Left kidney (tissue), 2 donors: ENCODE data around the gene TLR2. TPM values are rescaled to one million over a fixed set of nuclear protein-coding genes. Genes with fewer than 3 reads are reported as not detected.
"Not testable (repeated sequence)": the region's sequence is repeated elsewhere in the genome, so short reads cannot be mapped to it uniquely, and the experiment has no call there.

Experiments used
- DNase-seq: peaks from one replicate; pipeline ENCODE4 v3.0.0-alpha.2; 2013
- polyA plus RNA-seq: library from polyadenylated mRNA; unstranded; fragments of 120-200 nt; gene quantifications from one replicate; pipeline ENCODE4 v1.2.1, GENCODE V29; 2013; ENCODE audit not compliant: insufficient read length

TLR2 gene
- polyA plus RNA-seq, 1 donor: 9.8 TPM

DNA sequence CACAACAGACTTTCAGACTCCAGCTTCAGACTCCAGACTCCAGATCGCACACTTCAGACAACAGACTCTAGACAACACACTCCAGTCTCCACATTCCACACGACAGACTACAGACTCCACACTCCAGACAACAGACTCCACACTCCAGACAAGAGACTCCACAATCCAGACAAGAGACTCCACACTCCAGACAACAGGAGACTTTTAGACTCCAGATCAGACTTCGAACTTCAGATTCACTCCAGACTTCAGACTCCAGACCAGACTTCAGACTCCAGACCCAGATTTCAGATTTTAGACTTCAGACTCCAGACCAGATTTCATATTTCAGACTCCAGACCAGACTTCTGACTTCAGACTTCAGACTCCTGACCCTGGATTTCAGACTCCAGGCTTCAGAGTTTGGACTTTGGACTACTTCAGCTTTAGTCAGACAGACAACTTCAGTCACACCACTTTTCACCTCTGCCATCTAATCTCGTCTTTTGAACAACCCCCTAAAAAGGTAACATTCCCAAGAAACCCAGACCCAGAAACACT lies 29.0 kb upstream of the TLR2 start:
- no peak for DNase-seq

DNA sequence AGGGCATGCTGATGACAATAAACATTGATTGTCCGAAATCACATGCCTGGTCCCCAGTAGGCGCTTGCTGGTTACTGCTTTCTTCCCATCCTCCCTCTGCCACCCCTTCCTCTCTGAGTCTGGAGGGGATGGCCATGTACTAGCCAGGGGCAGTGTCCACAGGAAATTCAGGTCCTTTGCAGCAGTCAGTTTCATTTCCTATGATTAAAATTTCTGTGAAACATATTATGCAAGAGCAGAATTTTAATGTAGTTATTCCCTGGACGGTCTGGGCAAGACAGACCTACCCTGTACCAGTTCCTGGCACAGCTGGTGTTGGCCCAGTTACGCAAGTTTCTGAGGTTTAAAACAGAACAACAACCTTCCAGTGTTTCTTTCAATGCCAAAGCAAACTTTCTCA lies 28.2 kb upstream of the TLR2 start:
- DNase-seq: no peak

DNA sequence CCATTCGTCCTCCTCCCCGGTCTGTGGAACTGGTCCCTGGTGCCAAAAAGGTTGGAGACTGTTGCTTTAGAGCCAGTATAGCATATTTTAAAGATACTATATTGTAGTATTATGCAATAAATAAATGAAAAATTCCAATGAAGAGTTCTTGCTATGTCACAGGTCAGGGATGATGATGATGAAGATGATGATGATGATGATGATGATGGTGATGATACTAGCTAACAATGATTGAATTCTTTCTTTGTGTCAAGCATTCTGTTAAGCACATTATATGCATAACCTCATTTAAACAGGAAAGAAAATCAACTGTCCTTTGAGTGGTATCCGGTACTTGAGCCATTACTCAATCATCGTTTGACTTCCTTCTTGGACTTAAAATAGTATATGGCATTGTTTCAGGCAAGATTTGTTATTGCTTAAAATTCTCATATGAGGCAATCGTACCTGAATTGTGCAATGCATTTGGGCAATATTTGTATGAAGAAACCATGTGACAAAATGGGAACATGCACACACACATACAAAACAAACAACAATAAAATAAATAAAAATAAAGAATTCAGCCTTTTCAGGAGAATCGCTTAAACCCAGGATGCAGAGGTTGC lies 22.8 kb upstream of the TLR2 start:
- no peak for DNase-seq

DNA sequence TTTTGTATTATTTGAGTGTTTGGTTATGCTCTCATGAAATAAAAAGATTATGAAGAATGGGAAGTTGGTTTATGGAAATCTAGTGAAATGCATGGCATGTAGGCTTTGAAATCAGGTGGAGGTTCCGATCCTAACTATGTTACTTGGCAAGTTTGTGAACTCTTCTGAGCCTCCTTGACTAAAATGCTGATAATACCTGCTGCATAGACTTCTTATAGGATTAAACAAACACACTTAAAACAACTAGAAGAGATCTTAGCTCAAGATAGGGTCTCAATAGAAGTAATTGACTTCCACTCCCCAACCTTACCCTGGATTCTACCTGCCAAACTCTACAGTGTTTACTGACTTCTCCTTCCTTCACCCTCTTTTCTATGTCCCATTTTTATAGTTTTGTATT lies 22.2 kb upstream of the TLR2 start:
- no peak for DNase-seq

DNA sequence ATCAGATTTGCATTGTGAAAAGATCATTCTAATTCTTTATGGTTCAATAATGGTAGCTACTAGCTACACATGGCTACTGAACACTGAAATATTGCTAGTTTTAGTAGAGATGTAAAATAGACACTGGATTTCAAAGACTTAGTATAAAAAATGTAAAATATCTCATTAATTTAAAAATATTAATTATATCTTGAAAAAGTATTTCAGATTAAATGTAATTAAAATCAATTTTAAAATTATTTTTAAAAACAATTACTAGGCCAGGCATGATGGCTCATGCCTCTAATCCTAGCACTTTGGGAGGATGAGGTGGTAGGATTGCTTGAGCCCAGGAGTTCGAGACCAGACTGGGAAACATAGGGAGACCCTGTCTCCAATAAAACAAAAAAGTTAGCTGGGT lies 20.4 kb upstream of the TLR2 start:
- DNase-seq: no peak

DNA sequence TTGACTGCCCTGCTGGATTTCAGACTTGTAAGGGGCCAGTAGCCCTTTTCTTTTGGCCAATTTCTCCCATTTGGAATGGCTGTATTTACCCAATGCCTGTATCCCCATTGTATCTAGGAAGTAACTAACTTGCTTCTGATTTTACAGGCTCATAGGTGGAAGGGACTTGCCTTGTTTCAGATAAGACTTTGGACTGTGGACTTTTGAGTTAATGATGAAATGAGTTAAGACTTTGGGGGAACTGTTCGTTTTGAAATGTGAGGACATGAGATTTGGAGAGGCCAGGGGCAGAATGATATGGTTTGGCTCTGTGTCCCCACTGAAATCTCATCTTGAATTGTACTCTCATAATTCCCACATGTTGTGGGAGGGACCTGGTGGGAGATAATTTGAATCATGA lies 17.6 kb upstream of the TLR2 start:
- DNase-seq: not testable (repeated sequence)

DNA sequence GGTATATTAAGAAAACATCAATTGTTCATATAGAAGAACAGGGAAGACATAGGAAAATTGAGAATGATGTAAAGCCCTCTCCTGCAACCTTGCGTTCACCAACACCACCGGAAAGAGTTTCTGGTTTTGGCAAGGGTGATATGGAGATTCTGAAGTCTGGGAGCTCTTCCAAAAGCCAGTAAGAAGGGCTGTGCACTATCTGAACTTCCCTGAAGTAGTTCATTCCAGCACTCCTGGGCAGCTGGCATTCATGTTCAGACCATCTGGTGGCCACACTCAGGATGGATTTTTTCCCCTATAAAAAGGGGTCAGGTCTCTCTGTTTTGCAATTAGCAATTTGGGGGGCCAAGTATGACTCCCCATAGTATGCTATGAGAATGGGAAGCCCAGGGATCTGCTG lies 15.4 kb upstream of the TLR2 start:
- DNase-seq: no peak

DNA sequence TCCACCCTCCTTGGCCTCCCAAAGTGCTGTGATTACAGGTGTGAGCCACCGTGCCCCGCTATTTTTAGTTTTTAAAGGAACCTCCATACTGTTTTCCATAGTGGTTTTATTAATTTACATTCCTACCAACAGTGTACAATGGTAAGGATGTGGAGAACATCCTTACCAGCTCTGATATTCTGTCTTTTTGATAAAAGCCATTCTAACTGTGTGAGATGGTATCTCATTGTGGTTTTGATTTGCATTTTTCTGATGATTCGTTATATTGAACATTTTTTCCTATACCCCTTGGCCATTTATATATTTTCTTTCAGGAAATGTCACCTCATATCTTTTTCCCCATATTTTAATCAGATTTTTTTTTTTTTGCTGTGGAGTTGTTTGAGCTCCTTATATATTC lies 14.2 kb upstream of the TLR2 start:
- DNase-seq: no peak

DNA sequence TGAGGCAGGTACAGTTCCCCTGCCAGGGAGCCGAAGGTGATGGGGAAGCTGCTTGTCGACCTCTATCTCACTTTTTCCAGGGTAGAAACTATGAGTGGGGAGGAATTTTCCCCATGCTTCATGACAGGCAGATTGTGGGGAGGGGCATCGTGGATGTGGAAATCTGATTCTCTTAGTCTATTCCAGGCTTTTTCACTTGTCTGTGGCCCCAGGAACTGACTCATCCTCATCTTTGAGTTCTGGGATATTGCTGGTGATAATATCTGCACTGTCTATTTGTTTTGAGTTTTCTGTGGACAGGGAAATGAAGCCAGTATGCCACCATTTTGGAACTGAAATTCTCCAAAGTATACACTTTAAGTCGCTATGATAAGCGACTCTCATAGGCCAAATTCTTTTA lies 7.6 kb upstream of the TLR2 start:
- no peak for DNase-seq

DNA sequence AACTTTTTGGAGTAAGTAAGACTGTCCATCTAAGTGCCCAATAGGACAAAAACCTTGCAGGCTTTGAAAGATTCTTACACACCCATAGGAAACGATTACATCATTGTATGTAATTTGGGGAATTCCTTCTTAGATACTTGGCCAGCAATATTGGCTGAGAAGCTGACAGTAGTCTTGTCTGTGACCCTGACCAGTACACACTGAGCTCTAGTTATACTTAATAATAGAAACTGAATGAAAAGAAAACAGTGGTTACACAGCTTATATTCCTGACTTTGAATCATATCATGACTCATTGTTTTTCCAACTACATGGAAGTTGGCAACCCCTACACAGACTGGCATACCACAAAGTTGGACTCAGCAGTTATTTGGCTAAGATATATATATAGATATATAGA lies 7.1 kb upstream of the TLR2 start:
- DNase-seq: no peak

DNA sequence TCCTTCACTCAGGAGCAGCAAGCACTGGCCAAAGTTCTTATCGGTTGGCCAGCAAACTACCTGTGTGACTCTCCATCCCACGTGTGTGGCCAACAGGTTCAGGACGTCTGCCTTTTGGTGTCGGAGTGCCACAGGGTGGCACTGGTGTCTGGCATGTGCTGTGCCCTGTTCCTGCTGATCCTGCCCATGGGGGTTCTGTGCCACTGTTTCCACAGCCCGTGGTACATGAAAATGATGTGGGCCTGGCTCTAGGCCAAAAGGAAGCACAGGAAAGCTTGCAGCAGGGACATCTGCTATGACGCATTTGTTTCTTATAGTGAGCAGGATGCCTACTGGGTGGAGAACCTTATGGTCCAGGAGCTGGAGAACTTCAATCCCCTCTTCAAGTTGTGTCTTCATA lies 4.6 kb upstream of the TLR2 start:
- DNase-seq: no peak

DNA sequence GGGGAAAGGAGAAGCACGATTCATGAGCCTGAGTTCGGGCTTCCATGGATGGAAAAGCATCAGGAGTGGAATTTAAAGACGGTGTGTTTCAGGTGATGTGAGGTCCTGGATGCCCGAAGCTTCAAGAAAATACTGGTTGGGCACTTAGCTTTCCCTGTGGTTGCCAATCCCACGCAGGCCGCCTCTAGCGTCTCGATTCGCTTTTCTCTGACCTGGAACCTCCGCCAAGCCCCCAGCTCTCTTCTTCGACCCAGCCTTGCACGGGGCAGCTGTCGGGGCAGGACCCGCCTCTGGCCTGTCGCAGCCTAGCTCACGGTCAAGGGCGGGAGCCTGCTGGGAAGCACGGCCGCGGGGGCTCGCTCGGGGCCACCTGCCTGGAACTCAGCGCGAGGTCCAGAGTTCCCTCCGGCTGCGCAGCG lies 308 bp upstream of the TLR2 start:
- DNase-seq: no peak

DNA sequence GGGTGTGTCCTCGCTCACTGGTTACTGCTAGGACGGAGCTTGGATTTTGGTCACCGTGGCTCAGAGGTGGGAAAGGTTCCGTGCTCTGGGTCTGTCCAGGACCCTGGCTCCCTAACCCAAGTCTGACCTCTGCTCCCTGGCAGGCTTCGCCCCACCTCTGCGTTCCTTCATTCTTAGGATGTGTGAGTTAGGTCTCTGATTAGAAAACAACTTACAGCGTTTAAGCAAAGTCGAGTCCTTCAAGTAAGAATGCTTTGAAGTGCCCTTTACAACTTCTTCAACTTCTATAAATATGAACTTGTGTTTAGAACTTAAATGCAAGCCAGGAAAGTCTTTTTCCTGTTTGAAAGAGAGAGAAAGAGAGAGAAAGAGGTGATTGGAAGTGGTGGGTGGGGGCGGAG lies 891 bp downstream of the TLR2 start:
- no peak for DNase-seq

DNA sequence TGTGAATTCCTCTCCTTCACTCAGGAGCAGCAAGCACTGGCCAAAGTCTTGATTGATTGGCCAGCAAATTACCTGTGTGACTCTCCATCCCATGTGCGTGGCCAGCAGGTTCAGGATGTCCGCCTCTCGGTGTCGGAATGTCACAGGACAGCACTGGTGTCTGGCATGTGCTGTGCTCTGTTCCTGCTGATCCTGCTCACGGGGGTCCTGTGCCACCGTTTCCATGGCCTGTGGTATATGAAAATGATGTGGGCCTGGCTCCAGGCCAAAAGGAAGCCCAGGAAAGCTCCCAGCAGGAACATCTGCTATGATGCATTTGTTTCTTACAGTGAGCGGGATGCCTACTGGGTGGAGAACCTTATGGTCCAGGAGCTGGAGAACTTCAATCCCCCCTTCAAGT lies 20.4 kb downstream of the TLR2 start:
- DNase-seq: no peak

DNA sequence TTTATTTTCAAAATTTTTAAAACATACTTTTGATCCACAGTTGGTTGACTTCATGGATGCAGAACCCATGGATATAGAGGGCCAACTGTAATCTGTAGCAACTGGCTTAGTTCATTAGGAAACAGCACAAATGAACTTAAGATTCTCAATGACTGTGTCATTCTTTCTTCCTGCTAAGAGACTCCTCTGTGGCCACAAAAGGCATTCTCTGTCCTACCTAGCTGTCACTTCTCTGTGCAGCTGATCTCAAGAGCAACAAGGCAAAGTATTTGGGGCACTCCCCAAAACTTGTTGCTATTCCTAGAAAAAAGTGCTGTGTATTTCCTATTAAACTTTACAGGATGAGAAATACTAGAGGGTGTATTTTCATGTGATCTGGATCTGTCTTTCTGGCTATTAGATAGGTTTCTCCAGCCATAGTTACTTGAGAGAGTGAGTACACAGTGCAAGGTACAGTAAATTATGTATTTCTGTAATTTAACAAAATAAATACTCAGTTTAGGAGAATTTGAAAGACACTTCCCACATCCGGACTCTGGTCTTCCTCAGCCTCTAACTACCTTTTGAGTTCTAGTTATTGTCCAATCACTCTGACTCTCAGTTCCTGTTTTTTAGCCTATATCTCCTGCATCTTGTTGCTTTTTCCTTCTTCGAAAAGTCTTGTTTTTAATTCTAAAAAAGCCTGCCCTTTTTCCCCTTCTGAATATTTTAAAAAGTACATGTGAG lies 21.8 kb downstream of the TLR2 start:
- no peak for DNase-seq

DNA sequence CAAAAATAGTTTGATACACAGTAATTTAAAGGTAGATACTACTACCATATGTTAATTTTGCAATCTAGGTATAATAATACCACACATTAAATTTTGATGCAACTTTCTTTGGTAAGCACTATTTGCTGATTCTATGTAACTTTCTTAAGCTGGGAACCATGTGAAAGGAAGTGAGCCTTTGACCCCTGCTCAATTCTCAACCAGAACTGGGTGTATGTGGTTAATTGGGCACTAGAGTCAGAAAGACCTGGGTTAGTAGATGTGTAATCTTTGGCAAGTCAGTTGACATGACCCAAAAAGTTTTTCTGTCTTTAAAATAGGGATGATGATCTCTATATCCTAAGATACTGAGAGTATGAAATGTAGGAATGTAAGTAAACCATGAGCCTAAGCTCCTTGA lies 22.4 kb downstream of the TLR2 start:
- DNase-seq: no peak

DNA sequence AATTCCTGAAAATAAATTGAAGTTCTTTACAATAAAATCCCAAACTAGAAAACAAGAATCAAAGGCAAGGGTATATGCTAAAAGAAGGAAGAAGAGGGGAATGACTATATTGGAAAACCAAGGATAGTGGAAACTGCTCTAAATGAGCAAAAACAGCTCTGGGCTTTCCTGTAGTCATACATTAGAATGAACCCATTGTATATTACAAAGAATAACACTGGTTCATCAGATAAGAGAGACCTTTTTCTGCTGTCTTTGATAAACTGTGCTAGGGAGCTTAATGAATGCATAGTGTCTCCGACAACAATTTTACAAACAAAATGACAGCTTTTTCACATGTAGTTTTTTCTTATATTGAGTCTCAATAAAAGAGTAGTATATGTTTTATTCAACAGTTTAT lies 26.6 kb downstream of the TLR2 start:
- DNase-seq: no peak

DNA sequence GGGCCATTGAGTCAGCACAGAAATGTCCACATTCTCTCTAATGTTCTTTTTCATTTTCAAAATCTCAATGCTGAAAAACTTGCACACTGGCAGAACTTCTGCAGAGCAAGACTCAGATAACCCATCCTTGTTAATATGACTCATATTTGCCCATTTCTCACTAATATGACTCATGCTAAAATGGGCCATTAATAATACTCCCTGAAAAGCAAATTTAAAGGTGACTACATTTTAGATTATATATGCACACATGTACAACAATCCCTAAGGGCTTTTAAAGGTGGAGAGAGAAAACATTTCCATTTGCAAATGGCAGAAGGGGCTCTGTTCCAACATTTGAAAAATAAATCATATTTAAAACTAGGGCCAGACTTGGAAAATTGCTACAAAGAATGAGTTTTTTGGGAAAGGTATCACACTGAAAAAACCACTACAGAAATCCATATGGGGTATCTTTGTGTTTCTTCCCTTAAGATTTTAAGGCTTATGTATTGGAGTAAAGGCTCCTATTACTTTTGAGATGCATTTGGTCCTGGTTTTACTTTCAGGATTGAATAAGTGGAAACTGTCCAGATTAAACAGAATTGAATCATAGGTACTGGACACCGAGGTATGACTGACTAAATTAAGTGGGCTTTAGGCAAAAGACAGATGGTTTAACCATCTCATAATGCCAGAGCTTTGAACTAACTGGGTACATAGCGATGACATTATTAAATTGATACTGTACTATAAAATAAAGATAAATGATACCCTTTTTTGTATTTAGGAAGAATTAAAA lies 30.0 kb downstream of the TLR2 start:
- no peak for DNase-seq

DNA sequence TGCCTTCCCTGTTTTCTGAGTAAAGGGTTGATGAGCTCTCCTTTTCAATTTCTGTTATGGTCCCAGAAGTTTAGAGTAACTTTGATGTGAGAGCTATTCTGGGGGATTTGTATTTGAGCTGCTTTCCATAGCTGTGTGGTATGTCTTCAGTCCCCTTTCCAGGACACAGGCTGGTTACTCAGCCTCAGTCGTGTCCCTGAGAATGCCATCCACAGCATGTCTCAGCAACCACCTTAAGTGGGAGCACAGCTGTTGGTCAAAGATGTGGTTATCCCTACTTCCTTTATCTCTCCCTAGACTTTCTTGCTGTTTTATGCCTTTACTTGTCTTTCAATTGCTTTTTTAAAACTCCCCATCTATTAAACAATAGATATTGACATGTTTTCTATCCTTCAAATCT lies 38.0 kb downstream of the TLR2 start:
- DNase-seq: no peak

DNA sequence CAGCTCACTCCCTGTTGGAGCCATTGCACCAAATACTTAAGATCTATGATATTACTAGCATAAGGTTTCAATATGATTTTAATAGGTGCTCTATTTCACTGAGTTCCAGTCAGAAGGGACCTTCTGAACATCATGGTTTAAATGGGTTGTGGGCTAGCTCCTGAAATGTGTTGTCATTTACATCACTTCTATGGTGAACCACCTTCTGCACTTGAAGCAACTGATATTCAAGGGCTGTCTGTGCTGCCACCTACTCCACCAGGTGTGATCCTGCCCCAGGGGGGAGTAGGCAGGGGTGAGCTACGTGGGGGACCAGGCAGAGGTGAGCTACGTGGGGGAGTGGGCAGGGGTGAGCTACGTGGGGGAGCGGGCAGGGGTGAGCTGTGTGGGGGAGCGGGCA lies 40.5 kb downstream of the TLR2 start:
- DNase-seq: no peak

DNA sequence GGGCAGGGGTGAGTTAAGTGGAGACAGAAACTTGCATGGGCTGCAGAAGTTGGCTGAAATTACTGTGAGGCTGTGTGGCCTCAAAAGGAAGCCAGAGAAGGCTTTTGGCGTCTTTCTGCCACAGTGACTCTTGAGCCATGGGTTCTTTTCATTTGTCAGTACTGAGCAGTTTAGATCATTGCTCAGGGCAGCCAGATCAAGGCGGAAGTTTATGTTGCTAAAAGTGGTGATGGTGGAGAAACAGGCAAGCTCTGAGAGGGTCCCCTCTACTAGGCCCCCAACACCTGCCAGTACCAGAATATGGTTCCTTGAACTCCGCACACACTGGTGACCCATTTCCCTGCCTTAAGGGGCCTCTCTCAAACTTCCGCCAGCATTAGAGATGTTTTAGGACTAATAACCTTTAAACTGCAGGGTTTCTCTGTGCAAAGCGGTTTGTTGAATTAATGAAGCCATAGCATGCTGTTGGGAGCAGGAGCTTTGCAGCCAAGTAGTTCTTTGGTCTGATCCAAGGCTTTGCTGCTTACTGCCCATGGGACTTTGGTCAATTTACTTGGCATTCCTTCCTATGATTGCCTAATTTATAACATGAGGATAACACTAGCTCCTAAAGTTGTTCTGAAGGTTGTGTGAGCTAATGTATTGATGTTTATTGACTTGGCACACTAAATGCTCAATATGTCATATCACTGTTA lies 41.2 kb downstream of the TLR2 start:
- no peak for DNase-seq

DNA sequence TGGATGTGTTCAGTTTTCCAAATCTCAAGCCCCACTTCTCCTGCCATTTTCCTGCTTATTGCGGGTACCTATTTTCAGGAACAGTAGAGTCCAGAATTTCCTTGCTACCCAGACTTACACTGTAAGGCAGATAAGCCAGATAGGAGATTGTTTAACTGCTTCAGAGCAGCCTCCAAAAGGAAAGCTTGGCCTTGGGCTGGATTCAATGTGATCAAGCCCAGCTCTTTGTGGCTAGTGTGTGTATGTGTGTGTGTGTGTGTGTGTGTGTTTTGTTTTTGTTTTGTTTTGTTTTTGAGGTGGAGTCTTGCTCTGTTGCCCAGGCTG lies 41.7 kb downstream of the TLR2 start:
- no peak for DNase-seq

DNA sequence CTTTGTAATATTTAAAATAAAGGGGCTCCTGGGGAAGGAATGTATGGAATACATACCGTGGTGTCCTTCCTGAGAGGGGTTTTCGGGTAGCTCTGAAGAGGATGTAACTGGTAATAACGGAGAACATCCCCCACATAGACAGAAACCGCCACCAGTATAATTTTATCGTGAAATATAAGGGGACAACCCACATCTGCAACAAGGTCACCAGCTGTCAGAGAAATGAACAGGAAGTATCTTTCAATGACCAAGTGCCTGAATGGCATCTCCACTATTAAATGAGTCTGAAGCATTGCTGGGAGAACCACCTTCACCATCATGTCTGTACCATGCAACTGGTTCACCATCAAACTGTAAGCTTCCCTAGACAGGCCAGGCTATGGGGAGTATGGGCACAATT lies 44.1 kb downstream of the TLR2 start:
- DNase-seq: no peak
